Measurements from ENCODE around the gene ISG15.

- no peak for TF ChIP-seq CTCF (conservative IDR thresholded peaks at IDR 0.05; ENCODE audit: low read length)
- no peak for TF ChIP-seq EZH2phosphoT487 (IDR thresholded peaks at IDR 0.05; ENCODE audit: borderline replicate concordance)
Observed at GRCh38 chr1:1011396-1011949, 1.8 kb upstream of the ISG15 start.

Measured in Loucy (cell line).